Measurements from ENCODE around the gene TIAM2. TPM values are rescaled to one million over a fixed set of nuclear protein-coding genes. Genes with fewer than 3 reads are reported as not detected.

The TIAM2 gene
- total and polyA plus RNA-seq, 10 of the 15 experiments (the other 5 are each of a cell fraction or from before 2014, with no cell fraction given): 1.1 to 10.5 (median 2.3) TPM

DNA sequence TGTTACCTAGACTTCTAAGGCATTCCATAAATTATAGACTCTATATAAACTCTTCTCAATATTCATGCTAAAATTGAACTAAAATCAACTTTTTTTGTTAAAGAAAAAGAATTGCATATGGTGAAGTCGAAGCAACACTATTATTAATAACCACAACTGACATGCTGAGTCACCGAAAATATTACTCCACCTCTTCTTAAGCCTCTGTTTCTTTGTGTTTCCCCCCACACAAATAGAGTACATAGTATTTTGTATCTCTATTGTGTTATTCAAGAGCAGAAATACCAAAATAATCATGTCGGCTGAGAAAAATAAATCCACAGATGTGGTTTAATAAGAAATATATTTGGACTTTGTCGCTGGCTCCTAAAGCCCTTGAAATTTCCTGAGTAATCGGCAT lies 295.4 kb downstream of the TIAM2 start:
- H3K9me3 ChIP-seq (replicated peaks; ENCODE audit: control insufficient read depth, insufficient read depth, low read length): no peaks in the 10 kb centered on the region
- H3K4me3 ChIP-seq: no peak overlapping the region
- peaks cover 5 to 21% of the 10 kb centered on the region in 2 experiments for H3K36me3 ChIP-seq (ENCODE audit: control insufficient read depth in 2 of 2, insufficient read depth in 2 of 2, low read length in 1 of 2)
- ATAC-seq: no peak
- WGBS (ENCODE audit: insufficient coverage, insufficient replicate concordance, low lambda C conversion rate, missing lambda C conversion rate): 96% methylated on average over 5 of the region's 5 CpGs
- in situ Hi-C loops (cut with MboI): no loop called here
- POLR2A ChIA-PET: interaction anchor here (0.6 kb wide), 1 partner anchor 25 kb away, joined by 3 read pairs; no protein-coding TSS in a partner anchor
- H3K79me2 ChIP-seq (ENCODE audit: control insufficient read depth, insufficient read depth, low read length): no peaks in the 10 kb centered on the region
- no peaks in the 10 kb centered on the region for H4K20me1 ChIP-seq (ENCODE audit: control insufficient read depth, insufficient read depth)
- intact Hi-C loops (cut with micrococcal nuclease; ENCODE audit: unreplicated experiment): no loop called here
- no peak overlapping the region for H3K4me2 ChIP-seq (ENCODE audit: control insufficient read depth, insufficient read depth)
- H3K4me1 ChIP-seq (ENCODE audit: control insufficient read depth, insufficient read depth, low read length): no peaks in the 10 kb centered on the region
- BruUV-seq (replicated peaks): no TSS peak
- SMC1A ChIA-PET (ENCODE audit: uncharacterized antibody, unreplicated experiment): interaction anchor here (0.9 to 1.3 kb wide), 2 partner anchors 8 to 17 kb away, joined by 4 to 5 read pairs; no protein-coding TSS in a partner anchor
- DNase-seq (ENCODE audit: low read depth, low spot score): no peak
- RAD21 ChIA-PET (ENCODE audit: unreplicated experiment): no interaction called here
- H2AFZ ChIP-seq (ENCODE audit: control insufficient read depth, low read depth, low read length): no peak overlapping the region
- H3K9ac ChIP-seq (ENCODE audit: control insufficient read depth, insufficient read depth, low read length): no peak overlapping the region
- no peaks in the 10 kb centered on the region for H3K27me3 ChIP-seq (replicated peaks in 1 of 2; ENCODE audit: control insufficient read depth in 2 of 2, insufficient read depth in 2 of 2, low read length in 1 of 2)
- CTCF ChIA-PET: interaction anchor here (0.7 kb wide), 1 partner anchor 1105 kb away, joined by 3 read pairs; no protein-coding TSS in a partner anchor
- no peak for FAIRE-seq
- no peak overlapping the region for H3K27ac ChIP-seq (ENCODE audit: control insufficient read depth, insufficient read depth)
- no peak for TF ChIP-seq GATAD2B (conservative IDR thresholded peaks at IDR 0.05; ENCODE audit: low read depth)
- TF ChIP-seq, protein P1, sequence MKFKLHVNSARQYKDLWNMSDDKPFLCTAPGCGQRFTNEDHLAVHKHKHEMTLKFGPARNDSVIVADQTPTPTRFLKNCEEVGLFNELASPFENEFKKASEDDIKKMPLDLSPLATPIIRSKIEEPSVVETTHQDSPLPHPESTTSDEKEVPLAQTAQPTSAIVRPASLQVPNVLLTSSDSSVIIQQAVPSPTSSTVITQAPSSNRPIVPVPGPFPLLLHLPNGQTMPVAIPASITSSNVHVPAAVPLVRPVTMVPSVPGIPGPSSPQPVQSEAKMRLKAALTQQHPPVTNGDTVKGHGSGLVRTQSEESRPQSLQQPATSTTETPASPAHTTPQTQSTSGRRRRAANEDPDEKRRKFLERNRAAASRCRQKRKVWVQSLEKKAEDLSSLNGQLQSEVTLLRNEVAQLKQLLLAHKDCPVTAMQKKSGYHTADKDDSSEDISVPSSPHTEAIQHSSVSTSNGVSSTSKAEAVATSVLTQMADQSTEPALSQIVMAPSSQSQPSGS (IDR thresholded peaks at IDR 0.05; ENCODE audit: low read length): no peak
- no peak for TF ChIP-seq IRF5 (IDR thresholded peaks at IDR 0.05; ENCODE audit: borderline replicate concordance)
- no peak for TF ChIP-seq SP1 (IDR thresholded peaks at IDR 0.05; ENCODE audit: low read depth, low read length)
- TF ChIP-seq NFYB (IDR thresholded peaks at IDR 0.05; ENCODE audit: insufficient read depth, low read depth, low read length): no peak
- TF ChIP-seq CHD2 (IDR thresholded peaks at IDR 0.05; ENCODE audit: borderline replicate concordance, low read depth, low read length): no peak
- no peak for TF ChIP-seq POU2F2 (IDR thresholded peaks at IDR 0.05; ENCODE audit: borderline replicate concordance, low read depth, low read length)
- TF ChIP-seq E4F1 (IDR thresholded peaks at IDR 0.05; ENCODE audit: borderline replicate concordance, partially characterized antibody): no peak
- TF ChIP-seq ZNF622 (IDR thresholded peaks at IDR 0.05): no peak
- no peak for TF ChIP-seq BCL11A (IDR thresholded peaks at IDR 0.05; ENCODE audit: low read depth, low read length)
- TF ChIP-seq RUNX3 (IDR thresholded peaks at IDR 0.05; ENCODE audit: low read length): no peak
- no peak for TF ChIP-seq PAX8 (IDR thresholded peaks at IDR 0.05)
- TF ChIP-seq BCL3 (IDR thresholded peaks at IDR 0.05; ENCODE audit: borderline replicate concordance, insufficient read depth, low read depth, low read length, poor library complexity, severe bottlenecking): no peak
- no peak for TF ChIP-seq HDAC2 (IDR thresholded peaks at IDR 0.05)
- TF ChIP-seq, protein P2, sequence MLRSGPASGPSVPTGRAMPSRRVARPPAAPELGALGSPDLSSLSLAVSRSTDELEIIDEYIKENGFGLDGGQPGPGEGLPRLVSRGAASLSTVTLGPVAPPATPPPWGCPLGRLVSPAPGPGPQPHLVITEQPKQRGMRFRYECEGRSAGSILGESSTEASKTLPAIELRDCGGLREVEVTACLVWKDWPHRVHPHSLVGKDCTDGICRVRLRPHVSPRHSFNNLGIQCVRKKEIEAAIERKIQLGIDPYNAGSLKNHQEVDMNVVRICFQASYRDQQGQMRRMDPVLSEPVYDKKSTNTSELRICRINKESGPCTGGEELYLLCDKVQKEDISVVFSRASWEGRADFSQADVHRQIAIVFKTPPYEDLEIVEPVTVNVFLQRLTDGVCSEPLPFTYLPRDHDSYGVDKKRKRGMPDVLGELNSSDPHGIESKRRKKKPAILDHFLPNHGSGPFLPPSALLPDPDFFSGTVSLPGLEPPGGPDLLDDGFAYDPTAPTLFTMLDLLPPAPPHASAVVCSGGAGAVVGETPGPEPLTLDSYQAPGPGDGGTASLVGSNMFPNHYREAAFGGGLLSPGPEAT (IDR thresholded peaks at IDR 0.05; ENCODE audit: low read depth): no peak

Measured in GM12878 (cell line).